OCI-LY3 (cell line): ENCODE measurements around the gene CFAP46.

Experiments used
- EZH2phosphoT487 ChIP-seq: fragments of 200-600 bp; shearing (Covaris generic); IDR thresholded peaks from 2 replicates; pipeline ENCODE4 v1.6.1; 2018; ENCODE audit warnings: antibody characterized with exemption, mixed run types, low read depth
- TF ChIP-seq, protein P1 (sequence below): fragments of 200-600, 300-600 bp; sonication (generic); IDR thresholded peaks from 2 replicates; pipeline ENCODE4 v1.5.1; 2014; ENCODE audit warnings: antibody characterized with exemption, low read length, low read depth

DNA sequence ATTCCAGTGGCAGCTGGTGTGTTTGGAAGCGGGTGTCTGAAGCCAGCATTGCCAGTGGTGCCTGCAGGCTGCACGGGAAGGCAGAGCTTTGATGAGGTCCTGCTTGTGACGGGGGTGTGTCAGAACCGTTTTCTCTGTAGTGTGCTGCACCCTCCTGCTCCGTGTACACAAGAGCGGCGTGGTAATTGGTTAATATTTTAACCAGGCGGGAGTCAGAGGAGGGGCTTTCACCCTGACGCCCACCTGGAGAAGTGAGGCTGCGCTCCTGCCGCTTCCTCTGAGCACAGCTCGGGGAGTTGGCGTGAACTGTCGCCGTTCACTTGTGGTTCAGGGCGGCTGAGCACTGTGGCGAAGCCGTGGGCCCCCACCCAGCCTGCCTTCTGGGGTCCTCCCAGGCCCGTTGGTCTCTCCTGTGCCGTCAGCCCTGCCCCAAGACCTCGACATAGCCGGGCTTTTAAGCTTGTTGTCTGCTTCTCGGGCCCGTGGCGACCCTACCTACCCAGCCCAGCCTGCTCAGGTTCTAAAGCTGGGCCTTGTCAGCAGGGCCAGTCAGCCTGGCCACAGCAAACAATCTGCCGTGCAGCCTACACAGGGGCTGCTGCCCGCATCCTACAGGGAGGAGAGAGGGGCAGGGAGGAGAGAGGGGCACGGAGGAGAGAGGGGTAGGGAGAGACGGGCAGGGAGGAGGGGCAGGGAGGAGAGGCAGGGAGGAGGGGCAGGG lies 168.0 kb downstream of the CFAP46 start:
- TF ChIP-seq, protein P1, sequence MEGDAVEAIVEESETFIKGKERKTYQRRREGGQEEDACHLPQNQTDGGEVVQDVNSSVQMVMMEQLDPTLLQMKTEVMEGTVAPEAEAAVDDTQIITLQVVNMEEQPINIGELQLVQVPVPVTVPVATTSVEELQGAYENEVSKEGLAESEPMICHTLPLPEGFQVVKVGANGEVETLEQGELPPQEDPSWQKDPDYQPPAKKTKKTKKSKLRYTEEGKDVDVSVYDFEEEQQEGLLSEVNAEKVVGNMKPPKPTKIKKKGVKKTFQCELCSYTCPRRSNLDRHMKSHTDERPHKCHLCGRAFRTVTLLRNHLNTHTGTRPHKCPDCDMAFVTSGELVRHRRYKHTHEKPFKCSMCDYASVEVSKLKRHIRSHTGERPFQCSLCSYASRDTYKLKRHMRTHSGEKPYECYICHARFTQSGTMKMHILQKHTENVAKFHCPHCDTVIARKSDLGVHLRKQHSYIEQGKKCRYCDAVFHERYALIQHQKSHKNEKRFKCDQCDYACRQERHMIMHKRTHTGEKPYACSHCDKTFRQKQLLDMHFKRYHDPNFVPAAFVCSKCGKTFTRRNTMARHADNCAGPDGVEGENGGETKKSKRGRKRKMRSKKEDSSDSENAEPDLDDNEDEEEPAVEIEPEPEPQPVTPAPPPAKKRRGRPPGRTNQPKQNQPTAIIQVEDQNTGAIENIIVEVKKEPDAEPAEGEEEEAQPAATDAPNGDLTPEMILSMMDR, result no peak
- no peak for TF ChIP-seq EZH2phosphoT487
